DMS114 treated with DMSO at 0.1 percent for 48 hours (cell line): ENCODE measurements around the gene SEH1L.
"Not testable (repeated sequence)": the region's sequence is repeated elsewhere in the genome, so short reads cannot be mapped to it uniquely, and the experiment has no call there.

Source experiments
- DNase-seq: peaks from one replicate; lab custom pipeline; 2025; ENCODE audit not compliant: unreplicated experiment; lab: John Stamatoyannopoulos, UW

The SEH1L gene

GRCh38 chr18:12995424-12995823 lies 47.6 kb downstream of the SEH1L start:
- DNase-seq = no peak

GRCh38 chr18:12995952-12996477 lies 48.2 kb downstream of the SEH1L start:
- no peak for DNase-seq

- DNase-seq = no peak
Observed at GRCh38 chr18:12996661-12997292, 49.0 kb downstream of the SEH1L start.

GRCh38 chr18:12997330-12997729 lies 49.5 kb downstream of the SEH1L start:
- not testable (repeated sequence) for DNase-seq

- DNase-seq = no peak
Observed at GRCh38 chr18:12998332-12999060, 50.7 kb downstream of the SEH1L start.

- peak; percentile 23 for DNase-seq
Observed at GRCh38 chr18:13003466-13003896, 55.7 kb downstream of the SEH1L start.

- no peak for DNase-seq
Observed at GRCh38 chr18:13004396-13004795, 56.6 kb downstream of the SEH1L start.

GRCh38 chr18:13005289-13005688 lies 57.5 kb downstream of the SEH1L start:
- DNase-seq = no peak

GRCh38 chr18:13006531-13007247 lies 58.9 kb downstream of the SEH1L start:
- DNase-seq = no peak

- no peak for DNase-seq
Observed at GRCh38 chr18:13007248-13007560, 59.4 kb downstream of the SEH1L start.

- DNase-seq = no peak
Observed at GRCh38 chr18:13011719-13012118, 63.9 kb downstream of the SEH1L start.

- DNase-seq = no peak
Observed at GRCh38 chr18:13014232-13014631, 66.4 kb downstream of the SEH1L start.

- no peak for DNase-seq
Observed at GRCh38 chr18:13014818-13015217, 67.0 kb downstream of the SEH1L start.

- no peak for DNase-seq
Observed at GRCh38 chr18:13017247-13017875, 69.5 kb downstream of the SEH1L start.

GRCh38 chr18:13018374-13018773 lies 70.6 kb downstream of the SEH1L start:
- DNase-seq = no peak

- DNase-seq = no peak
Observed at GRCh38 chr18:13019301-13019700, 71.5 kb downstream of the SEH1L start.

GRCh38 chr18:13022644-13023043 lies 74.8 kb downstream of the SEH1L start:
- no peak for DNase-seq

GRCh38 chr18:13025233-13025632 lies 77.4 kb downstream of the SEH1L start:
- DNase-seq = no peak

GRCh38 chr18:13026583-13027270 lies 78.9 kb downstream of the SEH1L start:
- no peak for DNase-seq

GRCh38 chr18:13028869-13029268 lies 81.1 kb downstream of the SEH1L start:
- DNase-seq = no peak

GRCh38 chr18:13032173-13032572 lies 84.4 kb downstream of the SEH1L start:
- DNase-seq = no peak
